Thymus (tissue), 11 donors: ENCODE measurements around the gene IER3. TPM values are rescaled to one million over a fixed set of nuclear protein-coding genes. Genes with fewer than 3 reads are reported as not detected.
"Not testable (repeated sequence)": the region's sequence is repeated elsewhere in the genome, so short reads cannot be mapped to it uniquely, and the experiment has no call there.

Experiments
- DNase-seq, 9 donors: peaks; one replicate each; pipeline ENCODE4 v3.0.0-alpha.2; 2013; ENCODE audit warnings: low spot score in 9 of 9, low read depth in 6 of 9, missing footprints in 1 of 9
- H3K27ac ChIP-seq, 2 donors: one replicate each; pipeline ENCODE4 v1.5.1; 2013; ENCODE audit warnings: control low read depth in 1 of 2, low read depth in 1 of 2, low read length in 1 of 2, mild to moderate bottlenecking in 1 of 2, moderate library complexity in 1 of 2
- H3K27me3 ChIP-seq, 2 donors: one replicate each; pipeline ENCODE4 v1.5.1; 2013; ENCODE audit warnings: low read length in 1 of 2; ENCODE audit not compliant: control insufficient read depth in 2 of 2, insufficient read depth in 1 of 2
- H3K36me3 ChIP-seq, 2 donors: one replicate each; pipeline ENCODE4 v1.5.1; 2013; ENCODE audit warnings: low read length in 1 of 2, mild to moderate bottlenecking in 1 of 2, moderate library complexity in 1 of 2; ENCODE audit not compliant: control insufficient read depth in 2 of 2, insufficient read depth in 2 of 2
- H3K4me1 ChIP-seq, 2 donors: one replicate each; pipeline ENCODE4 v1.5.1; 2013; ENCODE audit warnings: low read length in 2 of 2; ENCODE audit not compliant: control insufficient read depth in 2 of 2, insufficient read depth in 2 of 2
- H3K4me3 ChIP-seq, 2 donors: one replicate each; pipeline ENCODE4 v1.5.1; 2013; ENCODE audit warnings: low read length in 2 of 2, control low read depth in 1 of 2, mild to moderate bottlenecking in 1 of 2
- H3K9me3 ChIP-seq, 2 donors: one replicate each; pipeline ENCODE4 v1.5.1; 2013; ENCODE audit warnings: low read length in 1 of 2, mild to moderate bottlenecking in 1 of 2; ENCODE audit not compliant: control insufficient read depth in 2 of 2, insufficient read depth in 1 of 2
- WGBS: extraction: QIAGEN DNeasy Blood & Tissue Kit; methylation state at CpG from one replicate; pipeline ENCODE4 v1.1.7; 2013; 5-methylcytosine and 5-hydroxymethylcytosine counted together
- polyA plus RNA-seq: library from polyadenylated mRNA; stranded (reverse); fragments of 200-250 nt; gene quantifications from one replicate; pipeline ENCODE4 v1.2.3, GENCODE V29; 2013
- total RNA-seq: library from RNA; stranded (reverse); fragments of 120-200 nt; gene quantifications from one replicate; pipeline ENCODE4 v1.2.4, GENCODE V29; 2013
- donor health status: healthy.

Gene IER3
- total and polyA plus RNA-seq, 2 donors: 17.9 to 39.7 TPM

DNA sequence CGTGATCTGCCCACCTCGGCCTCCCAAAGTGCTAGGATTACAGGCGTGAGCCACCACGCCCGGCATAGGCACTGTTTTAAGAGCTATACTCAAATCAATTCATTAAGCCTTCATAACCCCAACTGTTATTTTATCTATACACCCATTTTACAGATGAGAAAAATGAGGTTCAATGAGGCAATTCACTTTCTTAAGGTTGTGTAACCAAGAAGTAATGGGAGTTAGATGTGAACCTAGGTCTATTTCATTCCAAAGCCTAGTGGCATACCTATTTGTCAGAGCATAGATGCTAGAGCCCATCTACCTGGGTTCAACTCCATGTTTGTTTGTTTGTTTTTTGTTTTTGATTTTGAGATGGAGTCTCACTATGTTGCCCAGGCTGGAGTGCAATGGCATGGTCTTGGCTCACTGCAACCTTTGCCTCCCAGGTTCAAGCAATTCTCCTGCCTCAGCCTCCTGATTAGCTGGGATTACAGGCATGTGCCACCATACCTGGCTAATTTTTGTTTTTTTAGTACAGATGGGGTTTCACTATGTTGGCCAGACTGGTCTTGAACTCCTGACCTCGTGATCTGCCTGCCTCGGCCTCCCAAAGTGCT is 12.2 kb upstream of the IER3 start:
- WGBS: 98% methylated on average over 7 of the region's 7 CpGs
- DNase-seq, H3K9me3 ChIP-seq, H3K4me1 ChIP-seq, H3K36me3 ChIP-seq, H3K27me3 ChIP-seq, H3K4me3 ChIP-seq, H3K27ac ChIP-seq: not testable (repeated sequence)

DNA sequence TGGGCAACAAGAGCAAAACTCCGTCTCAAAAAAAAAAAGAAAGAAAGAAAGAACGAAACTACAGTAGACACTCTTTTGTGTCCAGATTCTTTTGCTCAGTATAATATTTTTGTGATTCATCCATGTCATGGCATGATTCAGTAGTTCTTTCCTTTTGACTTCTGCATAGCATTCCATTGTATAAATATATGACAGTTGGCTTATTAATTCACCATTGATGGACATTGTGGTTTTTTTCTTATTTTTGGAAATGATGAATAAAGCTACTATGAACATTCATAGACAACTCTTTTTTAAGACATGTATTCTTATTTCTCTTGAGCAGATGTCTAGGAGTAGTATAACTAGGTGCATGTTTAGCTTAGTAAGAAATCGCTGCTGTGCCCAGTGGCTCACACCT is 10.3 kb upstream of the IER3 start:
- no peaks in the 10 kb centered on the region for H3K4me1 ChIP-seq
- H3K27ac ChIP-seq: no peak overlapping the region
- no peak for DNase-seq
- no peaks in the 10 kb centered on the region for H3K9me3 ChIP-seq
- no peaks in the 10 kb centered on the region for H3K36me3 ChIP-seq
- H3K4me3 ChIP-seq: no peak overlapping the region
- no peaks in the 10 kb centered on the region for H3K27me3 ChIP-seq
- WGBS: 94% methylated on average over 3 of the region's 3 CpGs

DNA sequence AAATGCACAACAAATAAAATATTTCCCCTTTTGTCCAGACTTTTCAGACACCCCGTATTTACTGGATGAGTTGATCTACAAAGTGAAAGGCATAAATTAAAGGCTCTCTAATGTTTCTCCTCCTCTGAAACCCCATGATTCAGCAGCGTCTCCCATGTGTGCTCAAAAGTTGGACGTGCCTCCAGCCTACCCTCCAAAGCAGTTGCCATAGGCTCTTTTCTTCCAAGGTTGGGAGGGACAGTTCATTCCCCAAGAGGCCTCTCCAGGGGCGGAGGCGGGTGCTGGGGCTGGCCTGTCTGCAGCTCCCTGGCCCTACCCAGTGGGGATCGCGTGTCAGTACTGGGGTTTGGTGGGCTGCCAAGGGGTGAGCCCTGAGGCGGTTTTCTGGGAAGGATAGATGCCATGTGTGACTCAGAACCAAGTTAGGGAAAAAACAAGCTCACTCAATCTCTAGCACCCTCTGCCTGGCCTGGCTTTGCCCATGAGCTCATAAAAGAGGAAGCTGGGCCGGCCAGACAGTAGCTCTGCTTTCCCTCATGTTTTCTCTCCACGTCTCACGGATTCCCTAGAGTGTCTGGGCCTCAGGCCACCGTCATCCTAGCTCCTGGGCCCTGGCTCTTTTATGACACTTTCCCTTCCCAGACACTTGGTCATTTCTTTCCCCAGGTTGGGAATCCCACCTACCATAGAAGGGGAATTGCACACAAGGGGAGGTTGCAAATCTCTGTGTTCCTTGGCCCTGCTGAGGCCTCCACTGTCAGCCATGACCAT is 8.0 kb upstream of the IER3 start:
- Histone ChIP-seq H3K27me3 (no peaks in the 10 kb centered on the region), H3K27ac (peak overlapping the region; percentile 19 to 84), H3K4me1 (peaks cover 3 to 11% of the 10 kb centered on the region in 2 donors), H3K36me3 (no peaks in the 10 kb centered on the region), H3K4me3 (no peak overlapping the region), H3K9me3 (no peaks in the 10 kb centered on the region)
- peak in 1 of 9 donors; percentile 12 for DNase-seq
- WGBS: 75% methylated on average over 12 of the region's 12 CpGs

DNA sequence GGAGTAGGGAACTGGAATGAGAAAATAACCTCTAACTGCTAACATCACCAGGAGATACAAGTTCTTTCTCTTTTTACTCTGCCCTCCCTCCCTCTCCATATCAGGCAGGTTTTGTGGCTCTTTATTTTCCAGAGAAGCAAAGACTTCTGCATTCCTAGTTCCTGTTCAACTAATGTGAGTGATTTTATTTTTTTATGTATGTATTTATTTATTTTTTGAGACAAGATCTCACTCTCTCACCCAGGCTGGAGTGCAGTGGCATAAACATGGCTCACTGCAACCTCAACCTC is 6.0 kb upstream of the IER3 start:
- H3K27me3 ChIP-seq: no peaks in the 10 kb centered on the region
- no peaks in the 10 kb centered on the region for H3K36me3 ChIP-seq
- peaks cover 0 to under 1% of the 10 kb centered on the region in 2 donors for H3K9me3 ChIP-seq
- peaks cover 3 to 11% of the 10 kb centered on the region in 2 donors for H3K4me1 ChIP-seq
- H3K4me3 ChIP-seq: no peak overlapping the region
- no peak for DNase-seq
- no peak overlapping the region for H3K27ac ChIP-seq

DNA sequence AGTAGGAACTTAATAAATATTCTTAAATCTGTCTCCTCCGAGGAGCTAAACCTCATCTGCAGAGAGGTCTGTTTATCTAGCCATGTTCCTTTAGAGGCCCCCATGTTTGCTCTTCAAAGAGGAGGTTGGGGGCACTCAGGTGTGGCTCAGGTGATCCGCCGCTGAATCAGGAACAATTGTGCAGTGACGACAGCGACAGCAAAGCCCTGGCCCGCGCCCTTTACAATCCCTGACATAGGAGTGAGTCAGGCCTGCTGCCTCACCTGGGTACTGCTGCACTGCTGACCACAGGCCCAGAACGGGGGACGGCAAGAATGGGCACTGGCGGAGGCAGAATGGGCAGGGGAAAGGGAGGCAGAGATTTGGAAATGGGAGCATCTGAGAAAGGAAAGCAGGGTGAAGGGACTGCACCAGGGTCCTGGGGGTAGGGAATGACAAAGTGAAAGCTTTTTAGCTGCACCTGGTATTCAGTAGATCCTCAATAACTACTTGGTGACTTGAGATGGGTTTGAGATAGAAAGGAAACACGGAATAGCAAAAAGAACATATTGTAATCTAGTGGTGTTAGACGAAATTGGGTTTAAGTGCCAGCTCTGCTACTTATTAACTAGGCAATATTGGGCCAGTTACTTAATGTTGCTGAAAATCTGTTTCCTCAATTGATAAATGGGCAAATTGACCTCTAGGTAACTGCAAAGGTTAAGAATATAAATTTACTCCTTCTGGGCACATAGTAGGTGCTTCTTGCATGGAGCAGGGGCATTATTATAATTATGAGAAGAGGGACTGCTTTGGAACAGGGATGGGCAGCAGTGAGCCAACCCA is 5.4 kb upstream of the IER3 start:
- H3K4me1 ChIP-seq: peaks cover 3 to 16% of the 10 kb centered on the region in 2 donors

DNA sequence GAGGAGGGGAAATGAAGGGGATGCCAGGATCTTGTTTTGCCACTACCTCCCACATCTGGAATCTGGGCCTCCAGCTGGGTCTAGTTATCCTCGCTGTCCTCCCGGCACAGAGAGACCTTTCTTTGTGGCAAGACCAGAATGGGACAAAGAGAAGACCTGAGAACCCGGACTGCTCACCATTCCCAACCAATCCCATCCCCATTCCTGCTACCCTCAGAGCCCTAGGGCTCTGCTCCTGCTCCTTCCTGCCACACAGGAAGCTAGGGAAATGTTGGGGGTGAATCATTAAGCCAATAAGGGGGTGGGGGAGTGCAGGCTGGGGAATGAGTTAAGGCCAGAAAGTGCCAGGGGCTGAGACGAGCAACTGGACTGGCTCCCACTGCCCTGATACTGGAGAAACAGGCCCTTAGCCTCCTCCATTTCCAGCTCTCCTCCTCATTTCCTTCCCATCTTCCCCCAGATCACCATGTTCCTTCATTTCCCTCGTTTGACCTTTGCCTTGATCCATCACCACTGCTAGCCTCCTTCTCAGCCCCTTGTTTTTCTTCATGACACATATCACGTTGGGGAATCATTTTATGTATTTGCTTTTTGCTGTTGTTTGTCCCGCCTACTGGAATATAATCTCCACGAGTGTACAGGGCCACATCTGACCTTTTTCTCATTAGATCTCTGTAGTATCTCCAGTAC is 4.6 kb upstream of the IER3 start:
- Histone ChIP-seq H3K4me3 (no peak overlapping the region), H3K27ac (no peak overlapping the region), H3K36me3 (no peaks in the 10 kb centered on the region), H3K4me1 (peaks cover 6 to 24% of the 10 kb centered on the region in 2 donors), H3K27me3 (peaks cover 0 to 6% of the 10 kb centered on the region in 2 donors), H3K9me3 (peaks cover 0 to 4% of the 10 kb centered on the region in 2 donors)
- WGBS: 90% methylated on average over 8 of the region's 8 CpGs
- DNase-seq: no peak

More for the DNA sequence above, 5.4 kb upstream of the IER3 start:
- WGBS: 97% methylated on average over 12 of the region's 12 CpGs
- peaks cover 0 to 4% of the 10 kb centered on the region in 2 donors for H3K9me3 ChIP-seq
- H3K27me3 ChIP-seq: no peaks in the 10 kb centered on the region
- no peak overlapping the region for H3K27ac ChIP-seq
- no peaks in the 10 kb centered on the region for H3K36me3 ChIP-seq
- DNase-seq: no peak
- no peak overlapping the region for H3K4me3 ChIP-seq

DNA sequence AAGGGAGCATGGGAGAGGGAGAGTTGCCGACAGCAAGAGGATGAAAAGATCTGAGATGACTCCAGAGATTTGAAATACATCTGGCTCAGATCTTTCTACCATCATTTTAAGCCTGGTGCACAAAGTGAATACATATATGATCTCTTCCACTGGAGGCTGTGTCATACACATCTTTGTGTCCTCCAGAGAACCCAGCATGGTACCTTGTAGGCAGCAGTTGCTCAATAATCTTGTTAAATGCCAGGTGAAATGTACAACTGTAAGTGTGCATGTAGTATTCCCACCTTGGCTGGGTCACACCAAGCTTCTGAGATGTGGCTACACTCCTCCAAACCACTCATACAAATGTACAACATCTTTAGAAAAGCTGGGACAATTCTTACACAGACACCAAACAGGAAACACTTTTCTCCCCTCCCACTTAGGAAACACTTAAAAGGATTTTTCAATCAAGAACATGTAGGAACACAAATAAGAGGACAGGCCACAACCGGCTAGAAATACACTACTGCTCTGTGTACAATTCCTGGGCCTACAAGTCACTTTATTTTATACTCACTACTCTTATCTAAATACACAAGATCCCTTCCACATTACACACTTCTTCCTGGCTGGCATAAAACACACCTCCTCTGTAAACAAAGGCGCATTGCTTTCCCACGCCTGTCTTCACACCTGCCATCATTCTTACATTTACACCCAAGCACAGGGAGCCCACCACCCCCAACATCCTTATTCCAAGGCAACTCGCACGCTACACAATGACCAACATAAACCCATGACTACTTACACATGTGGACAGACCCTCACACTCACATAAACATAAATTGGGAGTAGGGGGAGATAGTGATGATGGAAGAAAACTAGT is 3.8 kb upstream of the IER3 start:
- no peaks in the 10 kb centered on the region for H3K36me3 ChIP-seq
- no peak for DNase-seq
- peaks cover 6 to 33% of the 10 kb centered on the region in 2 donors for H3K4me1 ChIP-seq
- H3K9me3 ChIP-seq: peaks cover 0 to 4% of the 10 kb centered on the region in 2 donors
- H3K27me3 ChIP-seq: peaks cover 0 to 15% of the 10 kb centered on the region in 2 donors
- H3K27ac ChIP-seq: peak overlapping the region in 1 of 2 donors; percentile 43
- H3K4me3 ChIP-seq: no peak overlapping the region
- 92% methylated on average over 6 of the region's 6 CpGs for WGBS

DNA sequence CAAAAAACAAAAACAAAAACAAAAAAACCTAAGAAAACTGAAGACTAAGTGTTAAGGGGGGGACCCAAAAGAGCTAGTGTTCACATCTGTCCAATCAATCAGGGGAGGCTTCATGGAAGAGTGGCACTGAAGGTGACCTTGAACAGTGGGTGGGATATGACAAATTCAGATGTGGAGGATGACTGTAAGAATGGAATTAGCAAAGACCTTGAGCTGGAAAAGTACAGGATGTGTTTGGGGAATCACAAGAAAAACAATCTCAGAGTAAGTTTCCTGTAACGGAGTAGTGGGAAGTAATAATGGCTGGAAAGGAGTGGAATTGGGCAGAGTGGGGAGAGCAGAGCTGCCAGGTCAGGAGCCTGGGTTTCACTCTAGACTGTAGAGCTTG is 2.9 kb upstream of the IER3 start:
- no peak for DNase-seq
- peaks cover 0 to 5% of the 10 kb centered on the region in 2 donors for H3K9me3 ChIP-seq
- H3K27me3 ChIP-seq: peaks cover 0 to 20% of the 10 kb centered on the region in 2 donors
- H3K36me3 ChIP-seq: no peaks in the 10 kb centered on the region
- H3K27ac ChIP-seq: no peak overlapping the region
- H3K4me3 ChIP-seq: no peak overlapping the region
- peaks cover 6 to 37% of the 10 kb centered on the region in 2 donors for H3K4me1 ChIP-seq
- 96% methylated on average over 1 of the region's 1 CpG for WGBS
